H1 (cell line): ENCODE measurements around the gene MRPS30. TPM values are rescaled to one million over a fixed set of nuclear protein-coding genes. Genes with fewer than 3 reads are reported as not detected.

Experiments
- CTCF ChIA-PET: fragments of 300-600 bp; sonication (Branson Sonifier 250); formaldehyde crosslinking; loops from one replicate; lab custom pipeline; 2021; ENCODE audit not compliant: partially characterized antibody; lab: Charles Lee
- POLR2A ChIA-PET: fragments of 300-600 bp; sonication (Branson Sonifier 250); formaldehyde crosslinking; loops from one replicate; lab custom pipeline; 2021; ENCODE audit warnings: inconsistent platforms; ENCODE audit not compliant: partially characterized antibody; lab: Charles Lee
- DNase-seq, 2 experiments: peaks; one replicate each; pipeline versions ENCODE4 v3.0.0 to v3.0.0-alpha.2; 2010 to 2022; ENCODE audit warnings: low spot score in 2 of 2, low read depth in 1 of 2, mixed read lengths in 1 of 2
- FAIRE-seq: peaks from 2 replicates; lab custom pipeline; 2011; peaks lifted over from hg19 to GRCh38; lab: Jason Lieb, UNC
- H2AFZ ChIP-seq: 2 replicates; pipeline ENCODE4 v1.8.1; 2012; ENCODE audit warnings: low read length, inconsistent platforms
- H2AK5ac ChIP-seq: 2 replicates; pipeline ENCODE4 v1.6.1; 2013; ENCODE audit warnings: low read depth, low read length
- H2BK120ac ChIP-seq: replicated peaks from 2 replicates; pipeline ENCODE3; 2013; ENCODE audit warnings: low read depth, low read length, inconsistent platforms
- H2BK12ac ChIP-seq: 2 replicates; pipeline ENCODE4 v1.6.1; 2013; ENCODE audit warnings: low read depth, low read length
- H2BK15ac ChIP-seq: 2 replicates; pipeline ENCODE4 v1.6.1; 2013; ENCODE audit warnings: low read length
- H2BK20ac ChIP-seq: 2 replicates; pipeline ENCODE4 v1.6.1; 2013; ENCODE audit warnings: low read length
- H2BK5ac ChIP-seq: 2 replicates; pipeline ENCODE4 v1.6.1; 2013; ENCODE audit warnings: low read depth, low read length
- H3K14ac ChIP-seq: 2 replicates; pipeline ENCODE4 v1.6.1; 2013; ENCODE audit warnings: inconsistent platforms; ENCODE audit not compliant: insufficient read length
- H3K18ac ChIP-seq: 2 replicates; pipeline ENCODE4 v1.6.1; 2013; ENCODE audit warnings: low read length; ENCODE audit errors: extremely low read depth
- H3K23ac ChIP-seq: 2 replicates; pipeline ENCODE4 v1.6.1; 2013; ENCODE audit warnings: inconsistent platforms; ENCODE audit not compliant: insufficient read length
- H3K23me2 ChIP-seq: 2 replicates; pipeline ENCODE4 v1.6.1; 2013; ENCODE audit warnings: low read depth, low read length
- H3K27ac ChIP-seq: 2 replicates; pipeline ENCODE4 v1.6.1; 2011; ENCODE audit warnings: low read depth, low read length, inconsistent platforms
- H3K27me3 ChIP-seq, 4 experiments: replicated peaks in 1 of 4; 1 replicate in 1 of 4; 2 replicates in 3 of 4; pipeline versions ENCODE4 v1.6.1 to v1.8.1; 2011 to 2013; ENCODE audit warnings: low read length in 3 of 4, mild to moderate bottlenecking in 3 of 4, inconsistent platforms in 2 of 4, mixed read lengths in 2 of 4, moderate library complexity in 1 of 4; ENCODE audit not compliant: control insufficient read depth in 3 of 4, insufficient read depth in 3 of 4; ENCODE audit errors: extremely low read depth in 1 of 4
- H3K36me3 ChIP-seq, 4 experiments: 2 replicates each; pipeline versions ENCODE4 v1.6.1 to v1.8.1; 2011 to 2013; ENCODE audit warnings: mild to moderate bottlenecking in 4 of 4, low read length in 3 of 4, moderate library complexity in 2 of 4, control low read depth in 1 of 4, inconsistent platforms in 1 of 4; ENCODE audit not compliant: insufficient read depth in 4 of 4, control insufficient read depth in 2 of 4
- H3K4ac ChIP-seq: replicated peaks from 2 replicates; pipeline ENCODE3; 2013; ENCODE audit warnings: low read length, low read depth, mixed read lengths, inconsistent platforms; ENCODE audit not compliant: insufficient read length
- H3K4me1 ChIP-seq, 4 experiments: replicated peaks in 1 of 4; 1 replicate in 1 of 4; 2 replicates in 3 of 4; pipeline versions ENCODE4 v1.6.1 to v1.8.1; 2011 to 2013; ENCODE audit warnings: low read length in 3 of 4, inconsistent platforms in 2 of 4, mixed read lengths in 1 of 4; ENCODE audit not compliant: insufficient read depth in 4 of 4, control insufficient read depth in 3 of 4
- H3K4me2 ChIP-seq, 2 experiments: 2 replicates each; pipeline versions ENCODE4 v1.6.1 to v1.8.1; 2011 to 2013; ENCODE audit warnings: low read depth in 2 of 2, low read length in 2 of 2, control low read depth in 1 of 2, inconsistent platforms in 1 of 2, mild to moderate bottlenecking in 1 of 2; ENCODE audit not compliant: insufficient read depth in 1 of 2
- H3K4me3 ChIP-seq, 4 experiments: fragments of 200-600, 300-600 bp in 1 of 4; sonication (generic), shearing (Covaris generic), sonication (Bioruptor Twin) in 1 of 4; 2 replicates each; pipeline versions ENCODE4 v1.5.1 to v1.8.1; 2011 to 2016; ENCODE audit warnings: low read length in 4 of 4, low read depth in 3 of 4, control low read depth in 2 of 4, inconsistent platforms in 2 of 4, mild to moderate bottlenecking in 2 of 4, mixed read lengths in 1 of 4, moderate library complexity in 1 of 4; ENCODE audit not compliant: insufficient read depth in 2 of 4; ENCODE audit errors: extremely low read depth in 1 of 4
- H3K56ac ChIP-seq: replicated peaks from 2 replicates; pipeline ENCODE3; 2013; ENCODE audit warnings: low read depth, mild to moderate bottlenecking, mixed read lengths, low read length, inconsistent platforms; ENCODE audit not compliant: insufficient read length
- H3K79me1 ChIP-seq: 2 replicates; pipeline ENCODE4 v1.6.1; 2013; ENCODE audit warnings: low read depth, low read length, control low read depth
- H3K79me2 ChIP-seq, 2 experiments: 2 replicates each; pipeline versions ENCODE4 v1.6.1 to v1.8.1; 2012 to 2013; ENCODE audit warnings: low read length in 2 of 2, mild to moderate bottlenecking in 2 of 2, inconsistent platforms in 1 of 2; ENCODE audit not compliant: insufficient read depth in 2 of 2, control insufficient read depth in 1 of 2
- H3K9ac ChIP-seq, 4 experiments: replicated peaks in 1 of 4; 1 replicate in 1 of 4; 2 replicates in 3 of 4; pipeline versions ENCODE4 v1.6.1 to v1.8.1; 2011 to 2013; ENCODE audit warnings: low read depth in 3 of 4, low read length in 3 of 4, control low read depth in 2 of 4, mild to moderate bottlenecking in 2 of 4, moderate library complexity in 2 of 4, inconsistent platforms in 1 of 4; ENCODE audit errors: extremely low read depth in 1 of 4
- H3K9me3 ChIP-seq, 2 experiments: 2 replicates each; pipeline versions ENCODE4 v1.6.1 to v1.8.1; 2012 to 2013; ENCODE audit warnings: mild to moderate bottlenecking in 2 of 2, moderate library complexity in 2 of 2, control low read depth in 1 of 2, inconsistent platforms in 1 of 2, low read depth in 1 of 2, low read length in 1 of 2, mixed read lengths in 1 of 2; ENCODE audit not compliant: insufficient read depth in 2 of 2
- H4K20me1 ChIP-seq, 2 experiments: replicated peaks in 1 of 2; 2 replicates each; pipeline versions ENCODE3 to v1.8.1; 2011 to 2013; ENCODE audit warnings: inconsistent platforms in 2 of 2, low read length in 2 of 2, mild to moderate bottlenecking in 1 of 2; ENCODE audit not compliant: insufficient read depth in 2 of 2, control insufficient read depth in 1 of 2
- H4K5ac ChIP-seq: 2 replicates; pipeline ENCODE4 v1.6.1; 2013; ENCODE audit warnings: low read length, low read depth, mixed read lengths, inconsistent platforms; ENCODE audit not compliant: insufficient read length
- H4K8ac ChIP-seq: 2 replicates; pipeline ENCODE4 v1.8.0; 2013; ENCODE audit warnings: mild to moderate bottlenecking, moderate library complexity, low read length, inconsistent platforms; ENCODE audit not compliant: insufficient read depth; ENCODE audit errors: extremely low read depth
- H4K91ac ChIP-seq: replicated peaks from 2 replicates; pipeline ENCODE3; 2013; ENCODE audit warnings: low read length, mixed read lengths, inconsistent platforms; ENCODE audit not compliant: insufficient read length
- BRCA1 ChIP-seq: IDR thresholded peaks from 2 replicates; pipeline ENCODE4 v1.6.1; 2012; ENCODE audit warnings: low read depth, low read length, improper control_type of control experiment
- CHD1 ChIP-seq: IDR thresholded peaks from 2 replicates; pipeline ENCODE4 v1.6.1; 2012; ENCODE audit warnings: low read depth, low read length, improper control_type of control experiment
- EZH2 ChIP-seq: fragments of 200-600 bp; sonication (generic); IDR thresholded peaks from 2 replicates; pipeline ENCODE4 v1.7.1; 2012; ENCODE audit warnings: low read depth, mild to moderate bottlenecking, moderate library complexity, low read length, inconsistent platforms; ENCODE audit not compliant: severe bottlenecking
- SAP30 ChIP-seq: fragments of 300-600 bp; sonication (generic); IDR thresholded peaks from 2 replicates; pipeline ENCODE4 v1.7.1; 2012; ENCODE audit warnings: low read length, moderate library complexity, mild to moderate bottlenecking, inconsistent platforms; ENCODE audit not compliant: insufficient read depth, insufficient replicate concordance
- SIN3A ChIP-seq, 2 experiments: IDR thresholded peaks in 1 of 2; conservative IDR thresholded peaks in 1 of 2; 2 replicates each; pipeline ENCODE4 v1.6.1; 2011 to 2012; ENCODE audit warnings: low read length in 2 of 2, improper control_type of control experiment in 1 of 2, low read depth in 1 of 2, mild to moderate bottlenecking in 1 of 2
- SP1 ChIP-seq: IDR thresholded peaks from 2 replicates; pipeline ENCODE4 v1.6.1; 2011; ENCODE audit warnings: low read depth, low read length
- SP2 ChIP-seq: IDR thresholded peaks from 2 replicates; pipeline ENCODE4 v1.6.1; 2012; ENCODE audit warnings: mild to moderate bottlenecking, low read length, inconsistent platforms
- TBP ChIP-seq: IDR thresholded peaks from 2 replicates; pipeline ENCODE4 v1.6.1; 2011; ENCODE audit warnings: low read depth, low read length, improper control_type of control experiment
- TEAD4 ChIP-seq: IDR thresholded peaks from 2 replicates; pipeline ENCODE4 v1.6.1; 2012; ENCODE audit warnings: low read depth, low read length, inconsistent platforms, mixed read lengths
- WGBS, 2 experiments: shearing (Covaris generic) in 1 of 2; methylation state at CpG; one replicate each; pipeline versions ENCODE4 v1.1.6 to v1.1.7; 2013 to 2015; ENCODE audit warnings: low lambda C conversion rate in 2 of 2, mixed read lengths in 2 of 2, inconsistent platforms in 1 of 2, low coverage in 1 of 2, missing lambda C conversion rate in 1 of 2; ENCODE audit not compliant: insufficient replicate concordance in 2 of 2, insufficient coverage in 1 of 2, insufficient read length in 1 of 2; ENCODE audit errors: extremely low coverage in 1 of 2, missing lambda C conversion rate in 1 of 2; 5-methylcytosine and 5-hydroxymethylcytosine counted together
- polyA plus RNA-seq, 7 experiments: library from polyadenylated mRNA; depleted of rRNA in 3 of 7; stranded (reverse) in 5 of 7; unstranded in 2 of 7; fragments of >200 nt in 5 of 7; fragments of 200-250 nt in 2 of 7; gene quantifications; 1 replicate in 5 of 7; 2 replicates in 1 of 7; 4 replicates in 1 of 7; pipeline versions ENCODE4 v1.2.1 to v1.2.3, GENCODE V29; 2011 to 2013; ENCODE audit warnings: missing spikeins in 2 of 7, mixed read lengths in 2 of 7
- total RNA-seq: library from RNA; stranded (reverse); fragmentation: NEBNext Ultra II Directional; extraction: Animal tissue kit (Norgen Biotek cat#: 25700); gene quantifications from 2 replicates; pipeline ENCODE4 v1.2.1, GENCODE V29; 2021
- TF ChIP-seq, protein P1 (sequence below): IDR thresholded peaks from 2 replicates; pipeline ENCODE4 v1.6.1; 2012; ENCODE audit warnings: inconsistent platforms
- TF ChIP-seq, protein P2 (sequence below): IDR thresholded peaks from 2 replicates; pipeline ENCODE4 v1.6.1; 2011; ENCODE audit warnings: low read length, improper control_type of control experiment

Gene MRPS30
- total and polyA plus RNA-seq, 2 of the 8 experiments (the other 6 are each of a cell fraction or from before 2014, with no cell fraction given), result 61.9 to 85.2 TPM

DNA sequence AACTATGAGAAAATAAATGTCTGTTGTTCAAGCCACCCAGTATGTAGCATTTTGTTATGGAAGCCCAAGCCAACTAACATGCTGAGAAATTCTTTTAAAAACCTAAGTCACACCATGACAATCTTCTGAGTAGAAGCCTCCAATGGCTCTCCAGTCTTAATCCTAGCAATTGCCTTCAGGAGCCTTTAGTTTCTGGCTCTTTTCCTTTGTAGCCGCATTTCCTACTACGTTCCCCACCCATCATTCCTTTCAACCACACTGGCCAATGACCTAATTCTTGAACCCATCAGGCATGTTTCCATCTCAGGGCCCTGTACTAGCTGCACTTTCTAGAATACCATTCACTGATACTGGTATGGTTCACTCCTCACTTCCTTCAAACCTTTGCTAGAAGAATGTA lies 2.1 kb upstream of the MRPS30 start:
- Histone ChIP-seq H2BK20ac (no peak overlapping the region), H4K20me1 (peaks cover 3 to 7% of the 10 kb centered on the region in 2 experiments), H2BK15ac (no peak overlapping the region), H2BK5ac (no peak overlapping the region), H3K9me3 (no peaks in the 10 kb centered on the region), H3K79me1 (no peaks in the 10 kb centered on the region), H2AK5ac (no peak overlapping the region), H2AFZ (no peak overlapping the region), H3K4ac (no peak overlapping the region), H3K4me3 (no peak overlapping the region), H2BK12ac (no peak overlapping the region), H4K5ac (no peak overlapping the region), H3K4me2 (no peak overlapping the region), H3K79me2 (peaks cover 16 to 35% of the 10 kb centered on the region in 2 experiments), H3K9ac (no peak overlapping the region), H3K27ac (no peak overlapping the region), H3K18ac (no peak overlapping the region), H3K23ac (no peak overlapping the region), H3K27me3 (no peaks in the 10 kb centered on the region), H4K91ac (no peak overlapping the region), H3K4me1 (no peaks in the 10 kb centered on the region), H3K36me3 (peaks cover 0 to 3% (median 1%) of the 10 kb centered on the region in 4 experiments; a peak in 2 of 8 replicates), H3K56ac (no peak overlapping the region), H4K8ac (no peak overlapping the region), H3K14ac (no peak overlapping the region), H3K23me2 (no peaks in the 10 kb centered on the region), H2BK120ac (no peak overlapping the region)
- CTCF ChIA-PET, result no interaction called here
- DNase-seq, result no peak
- WGBS, 2 experiments, result 98% methylated on average over 2 of the region's 2 CpGs; no CpG with 5 or more reads in 1 of the 2 experiments
- no peak for FAIRE-seq
- POLR2A ChIA-PET, result no interaction called here
- TF ChIP-seq, protein P1, sequence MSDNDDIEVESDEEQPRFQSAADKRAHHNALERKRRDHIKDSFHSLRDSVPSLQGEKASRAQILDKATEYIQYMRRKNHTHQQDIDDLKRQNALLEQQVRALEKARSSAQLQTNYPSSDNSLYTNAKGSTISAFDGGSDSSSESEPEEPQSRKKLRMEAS, result no peak
- TF ChIP-seq SP2, result no peak
- no peak for TF ChIP-seq TEAD4
- no peak for TF ChIP-seq EZH2
- TF ChIP-seq SIN3A (conservative IDR thresholded peaks at IDR 0.05 in 1 of 2, IDR thresholded peaks at IDR 0.05 in 1 of 2; ENCODE audit: low read depth in 1 of 2, low read length in 2 of 2), result no peak
- no peak for TF ChIP-seq SP1
- TF ChIP-seq, protein P2, sequence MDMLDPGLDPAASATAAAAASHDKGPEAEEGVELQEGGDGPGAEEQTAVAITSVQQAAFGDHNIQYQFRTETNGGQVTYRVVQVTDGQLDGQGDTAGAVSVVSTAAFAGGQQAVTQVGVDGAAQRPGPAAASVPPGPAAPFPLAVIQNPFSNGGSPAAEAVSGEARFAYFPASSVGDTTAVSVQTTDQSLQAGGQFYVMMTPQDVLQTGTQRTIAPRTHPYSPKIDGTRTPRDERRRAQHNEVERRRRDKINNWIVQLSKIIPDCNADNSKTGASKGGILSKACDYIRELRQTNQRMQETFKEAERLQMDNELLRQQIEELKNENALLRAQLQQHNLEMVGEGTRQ, result no peak
- TF ChIP-seq TBP, result no peak
- TF ChIP-seq BRCA1, result no peak
- no peak for TF ChIP-seq CHD1
- no peak for TF ChIP-seq SAP30
